ENCODE results near the gene IER5L.

The IER5L gene

DNA sequence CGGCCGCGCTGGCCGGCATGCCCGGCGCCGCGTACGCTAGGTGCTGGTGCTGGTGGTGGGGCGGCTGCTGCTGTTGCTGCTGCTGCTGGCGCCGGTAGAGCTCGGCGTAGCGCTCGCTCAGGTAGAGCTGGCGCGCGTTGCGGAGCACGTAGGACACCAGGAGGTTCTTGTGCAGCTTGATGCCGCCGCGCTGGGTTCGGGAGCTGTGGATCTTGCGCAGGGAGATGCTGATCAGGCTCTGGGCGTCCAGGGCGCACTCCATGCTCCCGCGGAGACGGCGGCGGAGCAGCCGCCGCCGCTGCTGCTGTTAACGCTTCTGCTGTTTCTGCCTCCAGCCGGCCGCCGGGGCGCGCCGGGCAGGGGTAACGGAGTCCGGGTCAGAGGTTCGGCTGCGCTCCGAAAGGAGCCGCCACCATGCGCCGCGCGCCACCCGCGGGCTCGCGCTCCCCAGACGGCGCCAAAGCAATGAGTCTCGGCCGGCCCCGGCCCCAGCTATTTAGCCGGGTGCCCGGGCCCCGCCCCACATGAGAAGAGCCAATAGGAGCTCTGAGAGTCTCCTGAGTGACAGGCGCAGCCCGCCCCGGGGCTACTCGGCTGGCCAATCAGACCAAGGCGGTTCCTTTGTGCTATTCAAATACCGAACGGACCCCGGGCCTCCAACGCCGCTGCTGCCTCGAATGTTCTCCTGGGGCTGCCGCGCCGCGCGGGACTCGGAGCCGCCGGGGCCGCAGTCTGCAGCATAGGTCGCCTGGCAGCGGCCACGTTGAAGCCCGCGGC, at the start of gene IER5L:
Gene IER5L, minus strand, starts transcription at position 471 of the 777 bp plus-strand sequence. Its CDS starts 209 bp downstream, at position 262.
- peak; percentile 93 for DNase-seq
- in situ Hi-C loops (cut with HindIII; ENCODE audit: low pct_ligation_motif_present, low pct_unique_long_range_greater_than_20kb, low sequenced_read_pairs), result no loop called here

- no peak for DNase-seq
- in situ Hi-C loops (cut with HindIII; ENCODE audit: low pct_ligation_motif_present, low pct_unique_long_range_greater_than_20kb, low sequenced_read_pairs), result no loop called here
Measured at GRCh38 chr9:129227843-129228189, 49.8 kb upstream of the IER5L start.

DNA sequence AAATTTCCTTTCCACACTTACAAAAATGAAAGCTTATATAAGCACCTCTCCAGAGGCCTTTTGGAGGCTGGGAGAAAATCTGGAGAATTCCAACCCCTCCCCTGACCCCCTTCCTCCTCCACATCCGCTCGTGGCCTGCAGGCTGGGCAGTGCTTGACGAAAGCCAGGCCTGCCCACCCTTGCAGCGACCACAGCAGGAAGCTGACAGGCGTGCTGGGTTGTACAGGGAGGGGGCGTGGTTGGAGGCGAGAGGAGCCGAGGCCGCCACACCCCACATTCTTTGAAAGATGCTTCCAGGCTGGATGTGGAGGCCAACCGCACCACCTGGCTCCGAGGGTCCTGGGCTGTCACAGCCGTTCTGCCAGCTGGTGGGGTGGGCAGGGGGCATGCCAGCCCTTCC, 47.8 kb upstream of the IER5L start:
- no peak for DNase-seq
- in situ Hi-C loops (cut with HindIII; ENCODE audit: low pct_ligation_motif_present, low pct_unique_long_range_greater_than_20kb, low sequenced_read_pairs), result no loop called here

DNA sequence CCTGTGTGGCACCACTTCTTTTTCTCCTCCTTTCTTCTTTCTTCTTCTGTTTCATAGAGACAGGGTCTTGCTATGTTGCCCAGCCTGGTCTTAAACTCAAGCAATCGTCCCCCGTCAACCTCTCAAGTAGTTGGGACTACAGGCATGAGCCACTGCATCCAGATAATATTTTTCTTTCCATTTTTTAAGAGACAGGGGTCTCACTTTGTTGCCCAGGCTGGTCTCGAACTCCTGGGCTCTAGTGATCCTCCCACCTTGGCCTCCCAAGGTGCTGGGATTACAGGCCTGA, 47.4 kb upstream of the IER5L start:
- in situ Hi-C loops (cut with HindIII; ENCODE audit: low pct_ligation_motif_present, low pct_unique_long_range_greater_than_20kb, low sequenced_read_pairs), result no loop called here
- DNase-seq, result no peak

DNA sequence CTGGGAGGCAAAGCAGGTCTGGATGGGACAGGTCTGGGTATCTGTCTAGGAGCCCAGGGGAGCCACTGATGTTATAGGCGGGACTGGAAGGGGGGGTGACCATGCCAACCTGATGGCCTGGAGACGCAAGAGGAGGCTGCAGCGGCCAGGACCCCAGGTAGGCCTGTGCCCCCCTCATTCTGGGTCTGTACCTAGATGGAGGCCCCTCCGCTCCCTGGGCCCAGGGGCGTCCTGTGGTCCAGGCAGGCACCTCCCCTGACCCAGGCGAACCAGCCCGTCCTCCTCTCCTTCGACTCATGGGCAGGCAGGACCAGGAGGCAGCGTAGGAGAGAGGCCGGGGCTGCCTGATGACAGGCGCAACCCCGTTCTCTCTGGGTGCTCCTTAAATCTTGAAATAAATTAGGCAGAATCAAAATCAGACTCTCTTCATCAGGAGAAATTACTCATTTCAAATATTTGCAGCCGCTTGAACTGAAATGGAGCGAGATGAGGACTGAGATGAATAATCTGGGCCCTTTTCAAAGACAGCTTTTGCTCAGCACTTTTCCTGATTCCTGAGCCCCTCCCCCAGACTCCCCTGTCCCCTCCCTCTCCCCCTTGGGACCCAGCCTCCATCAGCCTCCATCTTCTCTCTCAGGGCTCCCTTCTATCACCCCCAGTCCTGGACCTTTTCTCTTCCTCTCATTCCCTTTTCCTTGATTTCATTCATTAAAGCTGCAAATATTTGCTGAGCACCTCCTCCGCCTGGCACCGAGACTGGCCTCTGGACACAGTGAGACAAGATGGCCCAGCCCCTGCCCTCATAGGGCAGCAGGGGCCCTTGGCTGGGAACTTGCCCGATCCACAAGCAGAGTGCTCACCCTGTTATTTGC, 46.8 kb upstream of the IER5L start:
- no peak for DNase-seq
- in situ Hi-C loops (cut with HindIII; ENCODE audit: low pct_ligation_motif_present, low pct_unique_long_range_greater_than_20kb, low sequenced_read_pairs), result no loop called here

GRCh38 chr9:129223551-129224208, 45.6 kb upstream of the IER5L start:
- no peak for DNase-seq

DNA sequence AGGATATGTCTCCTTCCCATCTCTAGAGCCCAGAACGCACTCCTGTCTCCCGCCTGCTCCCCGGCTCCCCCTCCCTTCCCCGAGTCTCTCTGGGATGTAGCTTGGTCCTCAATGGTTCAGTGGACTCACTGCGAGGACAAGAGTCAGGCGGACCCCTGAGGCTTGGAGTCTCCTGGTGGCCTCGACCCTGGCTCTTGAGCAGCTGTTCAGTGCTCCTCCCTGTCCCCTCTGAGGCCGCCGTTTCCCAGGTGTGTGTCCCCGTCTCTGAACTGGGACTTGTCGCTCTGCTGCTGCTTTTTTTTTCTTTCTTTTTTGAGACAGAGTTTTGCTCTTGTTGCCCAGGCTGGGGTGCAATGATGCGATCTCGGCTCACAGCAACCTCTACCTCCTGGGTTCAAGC, 44.8 kb upstream of the IER5L start:
- DNase-seq, result no peak
- in situ Hi-C loops (cut with HindIII; ENCODE audit: low pct_ligation_motif_present, low pct_unique_long_range_greater_than_20kb, low sequenced_read_pairs), result no loop called here

More at GRCh38 chr9:129223551-129224208, 45.6 kb upstream of the IER5L start:
- in situ Hi-C loops (cut with HindIII; ENCODE audit: low pct_ligation_motif_present, low pct_unique_long_range_greater_than_20kb, low sequenced_read_pairs), result no loop called here

DNA sequence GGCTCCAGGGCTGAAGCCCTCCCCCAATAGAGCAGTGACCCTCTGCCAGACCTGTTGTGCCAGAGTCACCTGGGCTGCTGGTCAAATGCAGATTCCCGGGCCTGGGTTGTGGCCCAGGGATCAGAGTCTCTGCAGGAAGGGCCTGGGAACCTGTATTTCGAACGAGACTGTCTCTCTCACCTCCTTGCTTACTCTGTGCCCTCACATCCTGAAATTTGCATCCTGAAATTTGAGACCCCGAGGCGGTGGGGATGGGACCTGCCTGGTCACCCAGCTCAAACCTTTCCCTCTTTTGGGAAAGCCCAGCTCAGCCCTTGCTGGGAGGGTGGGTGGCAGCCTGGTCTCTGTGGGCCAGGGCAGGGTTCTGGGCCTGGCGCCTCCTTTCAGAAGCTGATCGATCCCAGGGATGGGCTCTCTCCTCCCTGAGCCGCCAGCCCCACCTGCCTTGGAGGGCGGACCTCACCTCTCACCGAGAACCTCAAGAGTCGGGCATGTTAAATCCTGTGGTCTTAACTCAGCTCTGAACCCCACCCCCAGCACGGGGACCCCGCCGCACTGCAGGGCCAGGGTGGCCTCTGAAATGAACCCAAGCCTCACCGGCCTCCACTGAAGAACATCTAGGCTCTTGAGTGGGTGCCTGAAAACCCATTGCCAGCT, 44.0 kb upstream of the IER5L start:
- in situ Hi-C loops (cut with HindIII; ENCODE audit: low pct_ligation_motif_present, low pct_unique_long_range_greater_than_20kb, low sequenced_read_pairs), result no loop called here

GRCh38 chr9:129221233-129221632, 43.2 kb upstream of the IER5L start:
- in situ Hi-C loops (cut with HindIII; ENCODE audit: low pct_ligation_motif_present, low pct_unique_long_range_greater_than_20kb, low sequenced_read_pairs), result no loop called here
- no peak for DNase-seq

More for the DNA sequence above, 44.0 kb upstream of the IER5L start:
- DNase-seq, result no peak

GRCh38 chr9:129220771-129221170, 42.7 kb upstream of the IER5L start:
- in situ Hi-C loops (cut with HindIII; ENCODE audit: low pct_ligation_motif_present, low pct_unique_long_range_greater_than_20kb, low sequenced_read_pairs), result no loop called here
- no peak for DNase-seq

- DNase-seq, result no peak
- in situ Hi-C loops (cut with HindIII; ENCODE audit: low pct_ligation_motif_present, low pct_unique_long_range_greater_than_20kb, low sequenced_read_pairs), result no loop called here
Measured at GRCh38 chr9:129218918-129219317, 40.9 kb upstream of the IER5L start.

DNA sequence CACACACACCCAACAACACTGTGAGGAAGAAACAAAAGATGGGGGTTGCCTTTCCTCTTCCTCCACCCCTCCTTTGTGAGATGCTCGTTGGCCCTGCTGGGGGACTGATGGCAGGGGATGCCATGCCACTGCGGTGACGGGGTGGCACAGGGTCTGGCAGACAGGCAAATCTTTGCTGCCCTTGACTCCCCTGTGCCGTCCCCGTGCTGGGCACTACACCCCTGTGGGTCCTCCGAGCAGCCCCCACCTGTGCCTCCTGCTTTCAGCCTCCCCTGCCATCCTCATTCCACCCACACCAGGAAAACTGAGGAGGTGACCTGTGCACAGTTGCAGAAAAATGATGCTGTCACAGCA, 40.2 kb upstream of the IER5L start:
- in situ Hi-C loops (cut with HindIII; ENCODE audit: low pct_ligation_motif_present, low pct_unique_long_range_greater_than_20kb, low sequenced_read_pairs), result no loop called here

DNA sequence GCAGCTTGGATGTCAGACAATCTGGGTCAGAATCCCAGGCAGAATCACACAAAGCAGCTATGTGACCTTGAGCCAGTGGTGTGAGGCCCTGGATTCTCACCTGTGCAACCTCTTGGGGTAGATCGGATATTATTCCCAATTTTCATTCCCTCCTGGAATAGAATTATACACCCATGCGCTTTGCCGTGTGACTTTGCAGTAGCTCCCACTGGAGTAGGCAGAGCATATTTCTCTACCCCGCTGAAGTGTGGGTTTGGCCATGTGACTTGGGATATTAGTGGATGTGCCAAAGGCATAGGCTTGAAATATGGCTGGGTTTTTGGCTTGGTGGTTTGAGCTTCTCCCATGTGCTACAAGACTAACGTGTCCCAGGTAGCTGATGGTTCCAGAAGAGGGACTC, 35.5 kb upstream of the IER5L start:
- no peak for DNase-seq
- in situ Hi-C loops (cut with HindIII; ENCODE audit: low pct_ligation_motif_present, low pct_unique_long_range_greater_than_20kb, low sequenced_read_pairs), result no loop called here

More for the DNA sequence above, 40.2 kb upstream of the IER5L start:
- DNase-seq, result no peak

GRCh38 chr9:129211686-129212085, 33.6 kb upstream of the IER5L start:
- in situ Hi-C loops (cut with HindIII; ENCODE audit: low pct_ligation_motif_present, low pct_unique_long_range_greater_than_20kb, low sequenced_read_pairs), result no loop called here
- no peak for DNase-seq

GRCh38 chr9:129210125-129210524, 32.1 kb upstream of the IER5L start:
- in situ Hi-C loops (cut with HindIII; ENCODE audit: low pct_ligation_motif_present, low pct_unique_long_range_greater_than_20kb, low sequenced_read_pairs), result no loop called here
- DNase-seq, result no peak

DNA sequence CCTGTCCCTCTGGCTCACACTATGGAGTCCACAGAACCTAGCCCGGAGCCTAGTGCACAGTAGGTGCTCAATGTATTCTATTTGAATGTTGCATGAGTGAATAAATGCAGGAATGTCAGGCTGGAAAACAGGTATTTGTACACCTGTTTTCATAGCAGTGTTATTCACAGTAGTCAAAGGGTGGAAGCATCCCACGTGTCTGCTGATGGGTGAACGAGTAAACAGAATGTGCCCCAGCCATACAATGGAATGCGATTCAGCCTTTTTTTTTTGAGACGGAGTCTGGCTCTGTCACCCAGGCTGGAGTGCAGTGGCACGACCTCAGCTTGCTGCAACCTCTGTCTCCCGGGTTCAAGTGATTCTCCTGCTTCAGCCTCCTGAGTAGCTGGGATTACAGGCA, 31.5 kb upstream of the IER5L start:
- in situ Hi-C loops (cut with HindIII; ENCODE audit: low pct_ligation_motif_present, low pct_unique_long_range_greater_than_20kb, low sequenced_read_pairs), result no loop called here
- DNase-seq, result no peak

DNA sequence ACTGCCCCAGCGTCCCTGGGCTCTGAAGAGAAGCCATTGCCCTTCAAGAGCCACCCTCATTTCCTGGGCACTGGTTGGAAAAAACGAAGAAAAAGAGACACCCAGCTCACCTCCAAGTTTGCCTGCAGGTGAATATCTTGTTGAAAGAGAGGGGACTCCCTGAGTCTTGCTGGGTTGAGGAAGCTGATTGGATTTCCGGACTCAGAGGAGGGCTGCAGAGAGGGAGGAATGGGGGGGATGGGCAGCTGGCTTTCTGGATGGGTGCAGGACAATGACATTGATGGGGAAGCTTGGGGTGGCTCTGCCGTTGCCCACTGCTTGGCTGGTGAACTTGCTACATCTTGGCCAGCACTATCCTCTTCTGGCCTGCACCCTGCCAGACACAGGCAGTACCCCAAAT, 31.0 kb upstream of the IER5L start:
- in situ Hi-C loops (cut with HindIII; ENCODE audit: low pct_ligation_motif_present, low pct_unique_long_range_greater_than_20kb, low sequenced_read_pairs), result no loop called here
- DNase-seq, result no peak

GRCh38 chr9:129208207-129209032, 30.4 kb upstream of the IER5L start:
- DNase-seq, result no peak
- in situ Hi-C loops (cut with HindIII; ENCODE audit: low pct_ligation_motif_present, low pct_unique_long_range_greater_than_20kb, low sequenced_read_pairs), result no loop called here
